ENCODE results near the gene NRCAM.

Gene NRCAM

DNA sequence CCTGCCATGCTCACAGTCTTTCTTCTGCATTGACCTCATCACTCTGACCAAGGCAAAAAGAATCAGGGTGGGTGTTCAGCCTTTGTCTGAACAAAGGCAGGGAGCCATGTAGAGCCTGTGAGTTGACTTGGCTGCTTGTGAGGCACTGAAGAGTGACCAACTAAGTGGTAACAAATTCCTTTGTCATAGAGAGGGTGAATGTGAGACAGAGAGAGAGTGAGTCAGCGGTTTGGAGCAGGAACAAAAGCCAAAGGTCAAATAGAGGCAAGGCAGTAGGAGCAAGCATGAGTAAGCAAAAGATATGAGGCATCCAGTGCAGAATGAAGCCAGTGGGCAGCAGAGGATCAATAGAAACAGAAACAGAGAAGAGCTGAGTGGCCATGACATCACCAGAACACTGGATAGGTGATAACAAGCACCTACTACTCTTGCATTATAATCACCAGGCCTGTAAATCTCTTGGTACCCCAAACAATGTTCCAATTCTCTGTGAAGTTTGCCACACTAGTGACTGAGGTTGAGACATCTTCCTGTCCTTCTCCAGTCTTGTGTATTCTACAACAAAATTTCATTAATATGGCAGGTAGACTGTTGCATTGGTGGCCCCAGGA, 209.9 kb downstream of the NRCAM start:
- peak; percentile 53 for DNase-seq (ENCODE audit: low spot score)

DNA sequence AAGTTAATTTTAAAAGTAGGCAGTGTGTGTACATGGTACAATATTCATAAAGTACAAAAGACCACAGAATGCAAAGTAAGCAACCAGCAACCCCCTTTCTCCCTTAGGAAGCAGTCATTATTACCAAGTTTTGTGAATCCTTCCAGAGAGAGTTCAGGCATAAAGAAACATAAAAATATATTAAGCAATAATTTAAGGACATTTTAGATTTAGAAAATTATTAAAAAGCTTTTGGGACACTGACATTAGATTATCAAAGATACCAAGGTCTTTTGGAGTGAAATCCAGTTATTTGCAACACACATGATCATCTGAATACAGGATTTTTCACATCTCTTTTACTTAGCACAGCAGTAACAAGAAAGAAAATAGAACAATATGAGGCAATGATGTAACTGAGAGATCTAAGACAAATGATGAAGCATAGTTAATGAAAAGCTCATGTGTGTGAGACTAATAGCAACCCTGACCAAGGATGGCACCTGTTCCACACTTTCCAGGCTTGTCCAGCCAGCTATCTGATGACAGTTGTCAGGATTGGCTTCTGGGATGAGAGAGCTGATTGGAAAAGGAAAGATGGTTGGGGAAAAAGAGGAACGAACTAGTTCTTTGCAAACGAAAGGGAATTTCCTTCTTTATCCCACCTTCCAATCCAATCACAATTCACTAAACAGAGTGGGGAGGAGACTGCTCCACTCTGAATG, 210.6 kb downstream of the NRCAM start:
- DNase-seq (ENCODE audit: low spot score): no peak

DNA sequence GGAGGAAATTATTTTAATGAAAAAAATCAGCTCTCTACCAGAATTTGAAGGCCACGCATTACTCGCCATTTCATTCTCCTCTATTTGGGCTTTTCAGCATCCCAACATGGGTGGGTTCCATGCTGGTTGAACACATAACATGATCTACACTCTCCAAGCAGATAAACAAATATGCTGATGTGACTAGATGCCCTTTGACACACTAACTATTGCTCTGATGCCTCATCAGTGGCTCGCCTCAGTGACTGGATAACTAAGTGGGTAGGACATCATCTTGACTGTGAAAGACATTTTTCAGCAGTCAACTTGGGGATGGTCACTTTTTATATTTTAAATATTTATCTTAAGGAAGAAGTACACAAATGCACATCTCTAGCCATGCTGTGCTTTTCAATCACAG, 212.1 kb downstream of the NRCAM start:
- DNase-seq (ENCODE audit: low spot score): no peak

GRCh38 chr7:108239501-108240225, 216.6 kb downstream of the NRCAM start:
- no peak for DNase-seq (ENCODE audit: low spot score)

GRCh38 chr7:108236681-108237415, 219.4 kb downstream of the NRCAM start:
- DNase-seq (ENCODE audit: low spot score): no peak

- DNase-seq (ENCODE audit: low spot score): no peak
Observed at GRCh38 chr7:108235451-108236061, 220.7 kb downstream of the NRCAM start.

GRCh38 chr7:108234971-108235450, 221.2 kb downstream of the NRCAM start:
- no peak for DNase-seq (ENCODE audit: low spot score)

GRCh38 chr7:108234281-108234680, 222.0 kb downstream of the NRCAM start:
- no peak for DNase-seq (ENCODE audit: low spot score)

DNA sequence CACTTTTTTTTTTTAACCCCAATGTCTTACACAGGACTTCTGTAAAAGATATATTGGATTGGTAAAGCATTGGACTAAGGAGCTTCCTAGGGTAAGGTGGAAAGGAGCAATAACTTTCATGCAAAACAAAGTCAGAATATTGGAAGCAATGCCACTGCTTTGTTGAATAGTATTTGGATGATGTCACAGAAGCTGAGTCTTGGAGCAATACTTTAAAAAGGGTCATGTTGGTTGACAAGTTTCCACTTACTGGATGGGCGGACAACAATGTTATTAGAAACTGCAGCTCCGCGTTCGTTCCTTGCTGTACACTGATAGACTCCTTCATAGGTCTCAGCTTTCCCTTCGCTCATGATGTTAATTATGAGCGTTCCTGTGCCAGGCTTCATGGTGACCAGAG, 224.2 kb downstream of the NRCAM start:
- DNase-seq (ENCODE audit: low spot score): no peak

- no peak for DNase-seq (ENCODE audit: low spot score)
Observed at GRCh38 chr7:108231221-108231620, 225.0 kb downstream of the NRCAM start.

DNA sequence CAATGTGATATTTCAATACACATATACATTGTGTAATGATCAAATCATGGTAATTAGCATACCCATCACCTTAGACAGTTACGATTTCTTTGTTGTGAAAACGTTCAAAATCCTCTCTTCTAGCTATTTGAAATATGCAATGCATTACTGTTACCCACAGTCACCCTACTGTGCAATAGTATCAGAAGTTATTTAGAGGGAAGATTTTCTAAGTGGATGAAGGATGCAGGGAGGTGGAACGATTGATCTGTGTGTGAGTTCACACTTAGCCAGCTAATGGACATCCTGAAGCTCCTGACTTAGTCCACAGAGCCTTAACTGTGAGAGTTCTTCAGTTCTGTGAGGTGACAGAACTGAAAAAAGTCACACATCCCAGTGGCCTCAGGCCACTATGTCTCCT, 228.9 kb downstream of the NRCAM start:
- no peak for DNase-seq (ENCODE audit: low spot score)

GRCh38 chr7:108226816-108227299, 229.4 kb downstream of the NRCAM start:
- no peak for DNase-seq (ENCODE audit: low spot score)

DNA sequence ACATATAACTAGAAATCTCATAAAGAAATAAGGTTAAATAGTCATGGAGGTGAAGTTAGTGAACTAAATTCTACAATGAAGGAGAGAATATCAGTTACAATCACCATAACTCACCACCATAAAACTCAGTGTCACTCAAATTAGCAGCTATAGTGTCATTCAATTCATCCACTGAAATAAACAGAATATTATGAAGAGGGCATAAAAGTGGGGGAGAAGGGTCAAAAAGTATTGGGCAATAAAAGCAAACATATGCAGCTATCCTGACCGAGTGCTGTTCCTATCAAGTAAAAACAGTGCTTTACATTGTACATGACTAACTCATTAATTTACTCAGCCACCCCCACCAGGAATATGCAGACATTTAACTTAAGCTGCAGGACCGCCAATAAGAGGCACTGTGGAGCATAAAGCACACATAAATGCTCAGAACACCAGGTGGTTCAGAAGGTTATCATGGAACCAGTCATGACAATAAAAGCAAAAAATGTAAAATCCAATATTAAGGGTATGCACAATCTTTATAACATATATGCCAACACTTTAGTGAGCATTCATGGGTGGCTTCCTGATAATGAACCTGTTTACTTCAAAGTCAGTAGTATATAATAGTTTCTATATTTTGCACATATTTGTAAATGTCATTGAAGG, 230.6 kb downstream of the NRCAM start:
- no peak for DNase-seq (ENCODE audit: low spot score)

- no peak for DNase-seq (ENCODE audit: low spot score)
Observed at GRCh38 chr7:108224387-108224786, 231.8 kb downstream of the NRCAM start.

DNA sequence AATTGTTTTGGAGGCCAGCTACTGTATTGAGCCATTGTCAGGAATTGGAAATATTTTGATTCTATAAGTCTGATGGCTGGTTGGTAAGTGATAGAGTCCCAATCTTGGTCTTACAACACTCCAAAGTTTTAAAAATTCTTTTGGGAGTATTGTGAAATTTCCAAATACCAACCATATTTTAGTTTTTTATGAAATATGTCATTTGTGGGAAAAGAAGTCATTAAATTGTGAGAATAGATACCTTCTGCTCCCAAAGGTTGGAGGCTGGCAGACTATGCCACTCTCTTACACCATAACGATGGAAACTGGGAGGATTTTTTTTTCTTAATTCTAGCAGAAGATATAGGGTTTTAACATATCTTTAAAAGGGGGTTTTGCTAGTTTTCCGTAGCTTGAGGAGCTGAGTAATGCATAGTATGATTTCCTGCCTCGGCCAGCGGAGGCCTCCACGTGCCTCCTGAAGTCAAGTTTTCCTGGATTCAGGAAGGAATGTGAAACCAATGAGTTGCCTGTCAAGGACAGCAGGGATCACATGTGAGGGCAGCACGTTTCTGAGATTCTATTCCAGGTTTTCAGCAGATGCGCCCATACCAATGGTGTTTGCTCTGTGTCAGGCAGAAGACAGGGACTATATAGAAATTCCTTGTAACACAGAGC, 233.9 kb downstream of the NRCAM start:
- DNase-seq (ENCODE audit: low spot score): peak; percentile 43

- DNase-seq (ENCODE audit: low spot score): no peak
Observed at GRCh38 chr7:108211382-108212201, 244.6 kb downstream of the NRCAM start.

- DNase-seq (ENCODE audit: low spot score): no peak
Observed at GRCh38 chr7:108210796-108211195, 245.4 kb downstream of the NRCAM start.

GRCh38 chr7:108205311-108205710, 250.9 kb downstream of the NRCAM start:
- DNase-seq (ENCODE audit: low spot score): no peak

DNA sequence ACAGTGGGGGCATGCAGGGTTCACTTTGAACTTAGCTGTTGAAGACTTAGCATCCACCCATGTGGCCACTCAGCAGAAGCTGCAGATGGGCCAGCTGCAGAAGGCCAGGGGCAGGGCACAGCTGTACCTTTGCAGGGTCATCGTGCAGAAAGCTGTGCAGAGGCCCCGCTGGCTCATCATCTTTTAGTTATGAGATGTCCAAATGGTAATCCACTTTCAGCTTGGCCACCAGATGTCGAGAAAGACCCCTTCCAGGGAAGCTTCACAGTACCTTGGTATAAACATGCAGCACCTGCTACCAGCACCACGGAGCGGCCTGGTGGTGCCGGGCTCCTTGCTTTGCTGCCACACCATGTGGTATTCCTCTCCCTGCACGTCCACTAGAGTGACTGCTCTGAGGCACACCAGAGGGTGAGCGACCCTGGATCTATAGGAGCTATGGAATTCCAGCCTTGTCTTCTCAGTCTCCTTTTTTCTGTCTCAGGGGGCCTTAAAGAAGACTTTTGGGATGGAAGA, 251.9 kb downstream of the NRCAM start:
- DNase-seq (ENCODE audit: low spot score): no peak

DNA sequence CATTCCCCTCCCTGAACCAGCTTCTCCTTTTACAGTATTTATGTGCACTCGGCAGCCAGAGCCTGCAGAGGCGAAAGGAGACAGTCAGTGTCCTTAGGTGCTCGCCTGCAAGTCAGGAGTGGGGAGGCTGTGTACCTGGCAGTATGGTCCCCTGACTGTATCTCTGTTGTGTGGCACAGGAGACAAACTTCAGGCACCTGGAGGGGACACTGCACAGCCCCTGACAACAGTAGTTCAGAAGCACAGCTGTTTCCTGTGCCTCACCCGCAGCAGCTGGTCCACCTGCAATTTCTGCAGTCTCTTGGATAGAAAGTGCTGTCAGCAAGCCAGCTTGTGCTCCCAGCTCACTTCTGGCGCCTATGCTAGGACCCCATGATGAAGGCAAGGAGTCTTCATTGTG, 252.7 kb downstream of the NRCAM start:
- DNase-seq (ENCODE audit: low spot score): no peak
